ENCODE results near the gene LAMC3. TPM values are rescaled to one million over a fixed set of nuclear protein-coding genes. Genes with fewer than 3 reads are reported as not detected.

The LAMC3 gene
- total RNA-seq, 1 donor = not detected

DNA sequence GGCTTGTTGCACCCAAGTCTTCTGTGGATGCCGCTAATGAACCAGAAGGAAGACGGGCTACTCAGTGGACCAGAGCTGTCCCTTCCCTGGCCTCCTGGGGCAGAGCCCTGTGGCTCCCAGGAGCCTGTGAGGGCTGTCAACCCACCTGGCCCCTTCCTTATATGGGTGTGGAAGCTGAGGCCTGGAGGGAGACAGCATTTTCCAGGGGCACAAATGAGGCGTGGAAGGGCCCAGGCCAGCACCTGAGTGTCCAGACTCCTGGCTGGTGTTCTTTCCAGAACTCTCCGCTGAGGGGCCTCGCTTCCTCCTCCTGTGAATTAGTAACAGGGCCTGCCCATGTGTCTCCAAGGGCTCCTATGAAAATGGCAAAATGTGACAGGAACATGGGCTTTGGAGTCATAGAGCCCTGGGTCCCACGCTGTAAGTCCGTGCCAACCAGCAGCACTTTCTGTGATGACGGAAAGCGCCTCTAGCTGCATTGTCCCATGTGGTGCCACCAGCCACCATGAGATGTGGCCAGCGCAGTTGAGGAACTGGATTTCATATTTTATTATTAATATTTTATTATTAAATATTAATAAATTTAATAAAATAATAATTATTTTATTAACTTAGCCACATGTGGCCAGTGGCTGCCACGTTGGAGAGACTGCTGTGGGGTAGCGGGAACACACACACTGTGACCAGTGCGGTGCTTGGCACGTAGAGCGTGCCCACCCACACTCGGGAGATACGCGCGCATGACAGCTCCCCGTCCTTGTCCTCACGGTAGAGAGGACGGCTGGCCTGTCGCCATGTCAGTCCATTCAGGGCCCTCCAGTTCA is 18.3 kb downstream of the LAMC3 start:
- H3K79me2 ChIP-seq (ENCODE audit: insufficient read depth, low read length) = no peaks in the 10 kb centered on the region
- TF ChIP-seq, protein P1, sequence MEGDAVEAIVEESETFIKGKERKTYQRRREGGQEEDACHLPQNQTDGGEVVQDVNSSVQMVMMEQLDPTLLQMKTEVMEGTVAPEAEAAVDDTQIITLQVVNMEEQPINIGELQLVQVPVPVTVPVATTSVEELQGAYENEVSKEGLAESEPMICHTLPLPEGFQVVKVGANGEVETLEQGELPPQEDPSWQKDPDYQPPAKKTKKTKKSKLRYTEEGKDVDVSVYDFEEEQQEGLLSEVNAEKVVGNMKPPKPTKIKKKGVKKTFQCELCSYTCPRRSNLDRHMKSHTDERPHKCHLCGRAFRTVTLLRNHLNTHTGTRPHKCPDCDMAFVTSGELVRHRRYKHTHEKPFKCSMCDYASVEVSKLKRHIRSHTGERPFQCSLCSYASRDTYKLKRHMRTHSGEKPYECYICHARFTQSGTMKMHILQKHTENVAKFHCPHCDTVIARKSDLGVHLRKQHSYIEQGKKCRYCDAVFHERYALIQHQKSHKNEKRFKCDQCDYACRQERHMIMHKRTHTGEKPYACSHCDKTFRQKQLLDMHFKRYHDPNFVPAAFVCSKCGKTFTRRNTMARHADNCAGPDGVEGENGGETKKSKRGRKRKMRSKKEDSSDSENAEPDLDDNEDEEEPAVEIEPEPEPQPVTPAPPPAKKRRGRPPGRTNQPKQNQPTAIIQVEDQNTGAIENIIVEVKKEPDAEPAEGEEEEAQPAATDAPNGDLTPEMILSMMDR (IDR thresholded peaks at IDR 0.05; ENCODE audit: extremely low read depth, low read depth, low read length) = no peak
- no peak overlapping the region for H3K27ac ChIP-seq (ENCODE audit: low read depth, low read length)
- no peak overlapping the region for H2AFZ ChIP-seq (ENCODE audit: low read length)
- no peak overlapping the region for H3K4me3 ChIP-seq (ENCODE audit: insufficient read depth, low read length)
- no peaks in the 10 kb centered on the region for H3K9me3 ChIP-seq (ENCODE audit: low read depth, low read length)
- DNase-seq (ENCODE audit: insufficient read length, low spot score, missing footprints) = peak; percentile 43
- H4K20me1 ChIP-seq (ENCODE audit: insufficient read depth, low read length) = no peaks in the 10 kb centered on the region
- no peak overlapping the region for H3K4me2 ChIP-seq (ENCODE audit: insufficient read depth, low read length)
- no peaks in the 10 kb centered on the region for H3K4me1 ChIP-seq (ENCODE audit: insufficient read depth, low read length)
- peaks cover 7% of the 10 kb centered on the region for H3K27me3 ChIP-seq (ENCODE audit: insufficient read depth, low read length)
- no peaks in the 10 kb centered on the region for H3K36me3 ChIP-seq (ENCODE audit: insufficient read depth, low read length)

DNA sequence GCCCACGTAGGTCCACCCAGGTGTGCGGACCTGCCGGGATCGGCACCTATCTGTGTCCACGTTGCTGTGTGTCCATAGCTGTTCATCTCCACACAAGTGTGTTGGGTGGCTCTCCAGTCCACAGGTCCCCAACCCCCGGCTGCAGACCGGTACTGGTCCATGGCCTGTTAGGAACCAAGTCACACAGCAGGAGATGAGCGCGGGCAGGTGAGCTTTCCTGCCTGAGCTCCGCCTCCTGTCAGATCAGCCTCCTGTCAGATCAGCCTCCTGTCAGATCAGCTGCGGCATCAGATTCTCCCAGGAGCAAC is 18.9 kb downstream of the LAMC3 start:
- H3K4me1 ChIP-seq (ENCODE audit: insufficient read depth, low read length) = no peaks in the 10 kb centered on the region
- no peaks in the 10 kb centered on the region for H3K36me3 ChIP-seq (ENCODE audit: insufficient read depth, low read length)
- H2AFZ ChIP-seq (ENCODE audit: low read length) = no peak overlapping the region
- no peak overlapping the region for H3K27ac ChIP-seq (ENCODE audit: low read depth, low read length)
- no peak for DNase-seq (ENCODE audit: insufficient read length, low spot score, missing footprints)
- peaks cover 7% of the 10 kb centered on the region for H3K27me3 ChIP-seq (ENCODE audit: insufficient read depth, low read length)
- no peaks in the 10 kb centered on the region for H3K9me3 ChIP-seq (ENCODE audit: low read depth, low read length)
- TF ChIP-seq, protein P1 (IDR thresholded peaks at IDR 0.05; ENCODE audit: extremely low read depth, low read depth, low read length) = no peak
- H3K79me2 ChIP-seq (ENCODE audit: insufficient read depth, low read length) = no peaks in the 10 kb centered on the region
- no peak overlapping the region for H3K4me2 ChIP-seq (ENCODE audit: insufficient read depth, low read length)
- H4K20me1 ChIP-seq (ENCODE audit: insufficient read depth, low read length) = no peaks in the 10 kb centered on the region
- H3K4me3 ChIP-seq (ENCODE audit: insufficient read depth, low read length) = no peak overlapping the region

DNA sequence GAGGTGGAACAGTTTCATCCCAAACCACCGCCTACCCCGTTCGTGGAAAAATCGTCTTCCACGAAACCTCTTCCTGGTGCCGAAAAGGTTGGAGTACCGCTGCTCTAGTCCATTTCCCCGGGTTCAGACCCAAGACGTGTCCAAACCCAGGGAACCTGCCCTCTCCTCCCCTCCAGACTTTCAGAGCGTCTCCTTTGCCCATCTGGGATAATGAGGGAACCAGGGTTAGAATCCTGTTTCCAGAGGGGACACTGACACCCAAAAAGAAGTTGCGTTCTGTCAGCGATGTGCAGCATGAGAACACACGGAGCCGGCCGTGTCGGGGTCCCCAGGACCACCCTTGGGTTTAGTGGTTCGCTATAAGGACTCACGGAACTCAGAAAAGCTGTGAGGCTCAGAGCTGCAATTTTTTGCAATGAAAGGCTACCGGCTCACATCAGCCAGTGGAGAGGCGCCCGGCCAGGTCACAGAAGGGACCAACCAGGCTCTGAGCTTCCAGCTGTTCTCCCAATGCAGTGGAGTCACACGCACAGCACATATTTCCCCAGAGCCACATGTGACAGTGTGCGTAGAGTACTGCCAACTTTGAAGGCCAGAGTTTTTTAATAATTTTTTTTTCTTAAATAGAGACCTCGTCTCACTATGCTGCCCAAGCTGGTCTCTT is 19.4 kb downstream of the LAMC3 start:
- no peaks in the 10 kb centered on the region for H3K79me2 ChIP-seq (ENCODE audit: insufficient read depth, low read length)
- peak; percentile 65 for DNase-seq (ENCODE audit: insufficient read length, low spot score, missing footprints)
- H3K4me3 ChIP-seq (ENCODE audit: insufficient read depth, low read length) = no peak overlapping the region
- no peak overlapping the region for H3K27ac ChIP-seq (ENCODE audit: low read depth, low read length)
- H3K36me3 ChIP-seq (ENCODE audit: insufficient read depth, low read length) = no peaks in the 10 kb centered on the region
- no peaks in the 10 kb centered on the region for H3K4me1 ChIP-seq (ENCODE audit: insufficient read depth, low read length)
- H3K27me3 ChIP-seq (ENCODE audit: insufficient read depth, low read length) = peaks cover 2% of the 10 kb centered on the region
- TF ChIP-seq, protein P1 (IDR thresholded peaks at IDR 0.05; ENCODE audit: extremely low read depth, low read depth, low read length) = no peak
- H4K20me1 ChIP-seq (ENCODE audit: insufficient read depth, low read length) = no peaks in the 10 kb centered on the region
- no peak overlapping the region for H2AFZ ChIP-seq (ENCODE audit: low read length)
- no peak overlapping the region for H3K4me2 ChIP-seq (ENCODE audit: insufficient read depth, low read length)
- no peaks in the 10 kb centered on the region for H3K9me3 ChIP-seq (ENCODE audit: low read depth, low read length)

DNA sequence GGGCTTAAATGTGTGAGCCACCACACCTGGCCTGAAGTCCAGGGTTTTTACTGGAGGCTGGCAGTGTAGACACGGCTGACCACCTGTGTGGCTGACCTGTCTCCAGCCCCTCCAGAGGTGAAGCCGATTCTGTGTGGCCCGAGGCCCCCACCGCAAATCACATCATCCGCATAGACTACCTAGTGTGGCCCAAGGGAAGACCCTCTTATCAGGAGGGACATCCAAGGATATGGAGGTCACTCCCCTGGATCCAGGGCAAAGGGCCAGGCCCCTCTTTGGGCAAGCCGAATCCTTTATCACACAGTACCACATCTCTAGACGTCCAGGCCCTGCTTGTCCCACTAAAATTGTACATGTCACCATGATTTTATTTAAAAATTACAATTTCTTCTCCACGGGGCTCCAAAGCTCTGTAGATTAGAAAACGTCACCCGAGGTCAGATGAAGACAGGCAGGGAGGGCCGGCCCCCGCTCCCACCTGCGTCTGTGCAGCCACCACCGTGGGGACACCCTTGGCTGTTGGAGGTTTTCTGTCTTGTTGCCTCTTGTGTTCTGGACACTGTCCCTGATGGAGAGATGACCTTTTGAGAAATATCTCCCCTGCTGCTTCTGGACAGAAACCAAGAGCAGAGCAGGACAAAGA is 20.1 kb downstream of the LAMC3 start:
- TF ChIP-seq, protein P1 (IDR thresholded peaks at IDR 0.05; ENCODE audit: extremely low read depth, low read depth, low read length) = no peak
- H3K4me2 ChIP-seq (ENCODE audit: insufficient read depth, low read length) = no peak overlapping the region
- H3K9me3 ChIP-seq (ENCODE audit: low read depth, low read length) = no peaks in the 10 kb centered on the region
- H3K4me3 ChIP-seq (ENCODE audit: insufficient read depth, low read length) = no peak overlapping the region
- no peaks in the 10 kb centered on the region for H3K79me2 ChIP-seq (ENCODE audit: insufficient read depth, low read length)
- H3K27ac ChIP-seq (ENCODE audit: low read depth, low read length) = no peak overlapping the region
- H4K20me1 ChIP-seq (ENCODE audit: insufficient read depth, low read length) = no peaks in the 10 kb centered on the region
- DNase-seq (ENCODE audit: insufficient read length, low spot score, missing footprints) = peak; percentile 51
- H3K36me3 ChIP-seq (ENCODE audit: insufficient read depth, low read length) = no peaks in the 10 kb centered on the region
- no peaks in the 10 kb centered on the region for H3K4me1 ChIP-seq (ENCODE audit: insufficient read depth, low read length)
- no peak overlapping the region for H2AFZ ChIP-seq (ENCODE audit: low read length)
- H3K27me3 ChIP-seq (ENCODE audit: insufficient read depth, low read length) = no peaks in the 10 kb centered on the region
